Left ventricle myocardium inferior (tissue), 1 donor: ENCODE data around the gene MPZ. TPM values are rescaled to one million over a fixed set of nuclear protein-coding genes. Genes with fewer than 3 reads are reported as not detected.
"Not testable (repeated sequence)": the region's sequence is repeated elsewhere in the genome, so short reads cannot be mapped to it uniquely, and the experiment has no call there.

Experiments
- DNase-seq: peaks from one replicate; pipeline ENCODE4 v3.0.0-alpha.2; 2020
- H3K27ac ChIP-seq: fragments of 200-600 bp; replicated peaks from 2 replicates; pipeline ENCODE4 v1.8.0; 2021
- H3K27me3 ChIP-seq: fragments of 200-600 bp; 2 replicates; pipeline ENCODE4 v1.8.0; 2021; ENCODE audit warnings: low read depth
- H3K36me3 ChIP-seq: fragments of 200-600 bp; 2 replicates; pipeline ENCODE4 v1.8.0; 2021
- H3K4me1 ChIP-seq: fragments of 200-600 bp; 2 replicates; pipeline ENCODE4 v1.8.0; 2021
- H3K4me3 ChIP-seq: fragments of 200-600 bp; 2 replicates; pipeline ENCODE4 v1.8.0; 2021; ENCODE audit warnings: mild to moderate bottlenecking, moderate library complexity
- H3K9me3 ChIP-seq: fragments of 200-600 bp; replicated peaks from 2 replicates; pipeline ENCODE4 v1.8.0; 2021
- intact Hi-C: fragments of 100-400 bp; cut with micrococcal nuclease; formaldehyde crosslinking; loops from one replicate; pipeline ENCODE4 v1.11.0; 2022
- total RNA-seq: library from RNA; stranded (reverse); fragmentation: NEBNext Ultra II Directional; extraction: Animal tissue kit (Norgen Biotek cat#: 25700); gene quantifications from one replicate; pipeline ENCODE4 v1.2.1, GENCODE V29; 2021
- TF ChIP-seq, protein P1 (sequence below): fragments of 200-600 bp; IDR thresholded peaks from 2 replicates; pipeline ENCODE4 v1.8.0; 2021; ENCODE audit warnings: antibody characterized with exemption, mild to moderate bottlenecking, borderline replicate concordance
- donor health status: DM: no; HTN: yes; CAD: no; lungs with severe emphysema.

MPZ gene
- total RNA-seq, 1 donor from 2014 or later: 3.5 TPM

- no peak for DNase-seq
- intact Hi-C loops: no loop called here
- Histone ChIP-seq H3K4me1 (peaks cover 6% of the 10 kb centered on the region), H3K9me3 (no peaks in the 10 kb centered on the region), H3K27ac (no peak overlapping the region), H3K4me3 (no peak overlapping the region), H3K27me3 (no peaks in the 10 kb centered on the region), H3K36me3 (peaks cover 78% of the 10 kb centered on the region)
- TF ChIP-seq, protein P1, sequence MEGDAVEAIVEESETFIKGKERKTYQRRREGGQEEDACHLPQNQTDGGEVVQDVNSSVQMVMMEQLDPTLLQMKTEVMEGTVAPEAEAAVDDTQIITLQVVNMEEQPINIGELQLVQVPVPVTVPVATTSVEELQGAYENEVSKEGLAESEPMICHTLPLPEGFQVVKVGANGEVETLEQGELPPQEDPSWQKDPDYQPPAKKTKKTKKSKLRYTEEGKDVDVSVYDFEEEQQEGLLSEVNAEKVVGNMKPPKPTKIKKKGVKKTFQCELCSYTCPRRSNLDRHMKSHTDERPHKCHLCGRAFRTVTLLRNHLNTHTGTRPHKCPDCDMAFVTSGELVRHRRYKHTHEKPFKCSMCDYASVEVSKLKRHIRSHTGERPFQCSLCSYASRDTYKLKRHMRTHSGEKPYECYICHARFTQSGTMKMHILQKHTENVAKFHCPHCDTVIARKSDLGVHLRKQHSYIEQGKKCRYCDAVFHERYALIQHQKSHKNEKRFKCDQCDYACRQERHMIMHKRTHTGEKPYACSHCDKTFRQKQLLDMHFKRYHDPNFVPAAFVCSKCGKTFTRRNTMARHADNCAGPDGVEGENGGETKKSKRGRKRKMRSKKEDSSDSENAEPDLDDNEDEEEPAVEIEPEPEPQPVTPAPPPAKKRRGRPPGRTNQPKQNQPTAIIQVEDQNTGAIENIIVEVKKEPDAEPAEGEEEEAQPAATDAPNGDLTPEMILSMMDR: no peak
Observed at GRCh38 chr1:161342821-161343220, 33.1 kb upstream of the MPZ start.

- H3K9me3 ChIP-seq: no peaks in the 10 kb centered on the region
- intact Hi-C loops: no loop called here
- TF ChIP-seq, protein P1: no peak
- no peaks in the 10 kb centered on the region for H3K27me3 ChIP-seq
- no peak for DNase-seq
- no peak overlapping the region for H3K4me3 ChIP-seq
- H3K36me3 ChIP-seq: peaks cover 83% of the 10 kb centered on the region
- H3K4me1 ChIP-seq: peaks cover 6% of the 10 kb centered on the region
- no peak overlapping the region for H3K27ac ChIP-seq
Observed at GRCh38 chr1:161342177-161342576, 32.4 kb upstream of the MPZ start.

GRCh38 chr1:161335796-161336195, 26.0 kb upstream of the MPZ start:
- peaks cover 79% of the 10 kb centered on the region for H3K36me3 ChIP-seq
- DNase-seq: no peak
- no peak overlapping the region for H3K27ac ChIP-seq
- H3K4me3 ChIP-seq: no peak overlapping the region
- no peaks in the 10 kb centered on the region for H3K4me1 ChIP-seq
- TF ChIP-seq, protein P1: no peak
- no peaks in the 10 kb centered on the region for H3K9me3 ChIP-seq
- no peaks in the 10 kb centered on the region for H3K27me3 ChIP-seq
- intact Hi-C loops: no loop called here

DNA sequence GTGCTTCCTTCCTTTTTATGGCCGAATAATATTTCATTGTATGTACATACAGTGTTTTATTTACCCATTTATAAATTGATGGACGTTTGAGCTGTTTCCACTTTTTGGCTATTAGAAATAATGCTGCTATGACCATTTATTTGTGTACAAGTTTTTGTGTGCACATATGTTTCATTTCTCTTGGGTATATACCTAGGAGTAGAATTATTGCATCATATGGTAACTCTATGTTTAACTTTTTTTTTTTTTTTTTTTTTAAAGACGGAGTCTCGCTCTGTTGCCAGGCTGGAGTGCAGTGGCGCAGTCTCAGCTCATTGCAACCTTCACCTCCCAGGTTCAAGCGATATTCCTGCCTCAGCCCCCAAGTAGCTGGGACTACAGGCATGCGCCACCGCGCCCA, 23.4 kb upstream of the MPZ start:
- TF ChIP-seq, protein P1: no peak
- H3K27me3 ChIP-seq: no peaks in the 10 kb centered on the region
- no peak overlapping the region for H3K4me3 ChIP-seq

DNA sequence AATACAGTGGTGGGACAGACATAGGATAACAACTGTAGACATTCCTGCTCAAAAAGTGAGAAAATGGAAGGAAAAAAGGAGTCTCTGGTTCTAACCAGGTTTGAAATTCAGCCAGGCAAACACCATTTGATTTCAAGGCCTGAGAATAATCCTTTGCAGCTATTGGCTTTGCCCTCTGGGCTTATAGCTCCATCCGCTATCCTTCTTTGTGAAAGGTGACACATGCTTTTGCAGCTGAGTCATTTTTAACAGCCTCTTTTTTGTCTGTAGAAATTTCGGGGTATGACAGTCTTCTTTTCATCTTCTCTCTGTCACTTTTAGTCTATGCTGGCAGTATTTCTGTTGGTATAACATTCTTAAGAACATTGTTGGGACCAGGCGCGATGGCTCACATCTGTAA, 20.6 kb upstream of the MPZ start:
- Histone ChIP-seq H3K9me3 (no peaks in the 10 kb centered on the region), H3K4me3 (no peak overlapping the region), H3K27me3 (no peaks in the 10 kb centered on the region), H3K4me1 (no peaks in the 10 kb centered on the region), H3K36me3 (peaks cover 99% of the 10 kb centered on the region), H3K27ac (no peak overlapping the region)
- intact Hi-C loops: no loop called here
- TF ChIP-seq, protein P1: no peak
- no peak for DNase-seq

More for the DNA sequence above, 23.4 kb upstream of the MPZ start:
- Histone ChIP-seq H3K36me3 (peaks cover 90% of the 10 kb centered on the region), H3K9me3 (no peaks in the 10 kb centered on the region), H3K4me1 (no peaks in the 10 kb centered on the region), H3K27ac (no peak overlapping the region)
- no peak for DNase-seq
- intact Hi-C loops: no loop called here

DNA sequence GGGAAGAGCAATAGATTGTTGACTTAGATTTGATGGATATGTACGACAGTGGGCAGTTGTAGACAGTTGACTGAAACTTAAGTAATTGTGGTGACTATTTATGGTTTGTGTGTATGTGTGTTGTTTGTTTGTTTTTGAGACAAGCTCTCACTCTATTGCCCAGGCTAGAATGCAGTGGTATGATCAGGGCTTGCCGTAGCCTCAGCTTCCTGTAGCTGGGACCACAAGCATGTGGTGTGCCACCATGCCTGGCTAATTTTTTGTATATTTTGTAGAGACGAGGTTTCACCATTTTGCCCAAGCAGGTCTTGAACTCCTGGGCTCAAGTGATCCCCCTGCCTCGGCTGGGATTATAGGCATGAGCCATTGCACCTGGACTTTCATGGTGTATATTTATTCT, 14.3 kb upstream of the MPZ start:
- intact Hi-C loops: no loop called here
- TF ChIP-seq, protein P1: no peak
- Histone ChIP-seq H3K27me3 (no peaks in the 10 kb centered on the region), H3K4me3 (no peak overlapping the region), H3K4me1 (no peaks in the 10 kb centered on the region), H3K36me3 (peaks cover 58% of the 10 kb centered on the region), H3K27ac (no peak overlapping the region), H3K9me3 (no peaks in the 10 kb centered on the region)
- no peak for DNase-seq

DNA sequence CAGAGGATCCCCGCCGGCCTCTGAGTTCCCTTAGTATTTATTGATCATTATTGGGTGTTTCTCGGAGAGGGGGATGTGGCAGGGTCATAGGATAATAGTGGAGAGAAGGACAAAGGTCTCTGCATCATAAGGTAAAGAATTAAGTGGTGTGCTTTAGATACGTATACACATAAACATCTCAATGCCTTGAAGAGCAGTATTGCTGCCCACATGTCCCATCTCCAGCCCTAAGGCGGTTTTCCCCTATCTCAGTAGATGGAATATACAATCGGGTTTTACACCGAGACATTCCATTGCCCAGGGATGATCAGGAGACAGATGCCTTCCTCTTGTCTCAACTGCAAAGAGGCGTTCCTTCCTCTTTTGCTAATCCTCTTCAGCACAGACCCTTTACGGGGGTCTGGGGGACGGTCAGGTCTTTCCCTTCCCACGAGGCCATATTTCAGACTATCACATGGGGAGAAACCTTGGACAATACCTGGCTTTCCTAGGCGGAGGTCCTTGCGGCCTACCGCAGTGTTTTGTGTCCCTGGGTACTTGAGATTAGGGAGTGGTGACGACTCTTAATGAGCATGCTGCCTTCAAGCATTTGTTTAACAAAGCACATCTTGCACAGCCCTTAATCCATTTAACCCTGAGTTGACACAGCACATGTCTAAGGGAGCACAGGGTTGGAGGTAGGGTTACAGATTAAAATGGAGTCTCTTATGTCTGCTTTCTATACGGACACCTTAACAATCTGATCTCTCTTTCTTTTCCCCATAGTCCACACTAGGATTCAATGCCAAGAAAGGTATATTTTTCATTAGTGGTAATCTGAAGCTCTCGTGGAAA, 6.3 kb upstream of the MPZ start:
- H3K27me3 ChIP-seq, H3K4me3 ChIP-seq, intact Hi-C loops, H3K36me3 ChIP-seq, H3K9me3 ChIP-seq, DNase-seq, H3K27ac ChIP-seq: not testable (repeated sequence)
- H3K4me1 ChIP-seq: peaks cover 48% of the 10 kb centered on the region
